ENCODE data around the gene AMOTL1. TPM values are rescaled to one million over a fixed set of nuclear protein-coding genes. Genes with fewer than 3 reads are reported as not detected.
A peak's percentile ranks its signal among the peaks of the same experiment; 100 is the strongest.

The AMOTL1 gene
- total and polyA plus RNA-seq, 7 donors: 0.69 to 161 (median 96.3) TPM

DNA sequence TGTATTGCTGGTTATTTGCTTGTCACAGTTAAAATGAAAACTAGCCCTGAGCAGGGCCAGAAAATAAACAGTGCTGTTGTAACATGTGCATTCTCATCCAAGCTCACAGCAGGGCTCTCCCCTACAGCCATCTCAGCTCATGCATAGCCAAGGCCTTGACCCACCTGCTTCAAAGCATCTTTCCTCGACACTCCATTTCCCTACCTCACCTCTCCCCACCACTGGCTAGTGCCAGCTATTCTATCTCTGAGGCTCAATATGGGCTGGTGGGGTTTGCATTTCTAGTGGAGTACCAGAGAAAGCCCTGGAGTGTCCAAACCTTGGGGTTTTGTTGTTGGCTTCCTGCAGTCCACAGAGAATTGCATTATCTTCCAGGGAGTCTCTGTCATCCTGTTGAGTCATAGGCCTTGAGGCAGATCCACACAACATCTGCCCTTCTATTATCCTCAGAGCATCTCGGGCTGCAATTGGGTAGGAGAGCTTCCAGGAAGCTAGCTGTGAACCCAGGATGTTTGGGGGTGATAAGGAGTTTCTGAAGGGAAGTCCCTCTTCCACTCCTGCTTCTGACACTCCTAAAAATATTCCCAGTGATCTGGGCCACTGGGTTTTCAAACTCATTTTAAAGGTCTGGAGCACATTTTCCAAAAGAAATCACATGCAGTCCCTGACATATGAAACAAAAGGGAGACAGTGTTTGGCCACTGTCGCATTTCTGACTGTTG is 36.1 kb upstream of the AMOTL1 start:
- TF ChIP-seq, protein P1, sequence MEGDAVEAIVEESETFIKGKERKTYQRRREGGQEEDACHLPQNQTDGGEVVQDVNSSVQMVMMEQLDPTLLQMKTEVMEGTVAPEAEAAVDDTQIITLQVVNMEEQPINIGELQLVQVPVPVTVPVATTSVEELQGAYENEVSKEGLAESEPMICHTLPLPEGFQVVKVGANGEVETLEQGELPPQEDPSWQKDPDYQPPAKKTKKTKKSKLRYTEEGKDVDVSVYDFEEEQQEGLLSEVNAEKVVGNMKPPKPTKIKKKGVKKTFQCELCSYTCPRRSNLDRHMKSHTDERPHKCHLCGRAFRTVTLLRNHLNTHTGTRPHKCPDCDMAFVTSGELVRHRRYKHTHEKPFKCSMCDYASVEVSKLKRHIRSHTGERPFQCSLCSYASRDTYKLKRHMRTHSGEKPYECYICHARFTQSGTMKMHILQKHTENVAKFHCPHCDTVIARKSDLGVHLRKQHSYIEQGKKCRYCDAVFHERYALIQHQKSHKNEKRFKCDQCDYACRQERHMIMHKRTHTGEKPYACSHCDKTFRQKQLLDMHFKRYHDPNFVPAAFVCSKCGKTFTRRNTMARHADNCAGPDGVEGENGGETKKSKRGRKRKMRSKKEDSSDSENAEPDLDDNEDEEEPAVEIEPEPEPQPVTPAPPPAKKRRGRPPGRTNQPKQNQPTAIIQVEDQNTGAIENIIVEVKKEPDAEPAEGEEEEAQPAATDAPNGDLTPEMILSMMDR (IDR thresholded peaks at IDR 0.05): no peak
- TF ChIP-seq POLR2A (IDR thresholded peaks at IDR 0.05) (no peak), POLR2AphosphoS5 (IDR thresholded peaks at IDR 0.05) (no peak), EP300 (IDR thresholded peaks at IDR 0.05) (no peak)
- peak; percentile 65 for DNase-seq
- H3K27me3 ChIP-seq: no peaks in the 10 kb centered on the region
- intact Hi-C loops (cut with DNase I): no loop called here
- no peak overlapping the region for H3K4me3 ChIP-seq
- H3K4me1 ChIP-seq: peaks cover 0 to 13% (median 10%) of the 10 kb centered on the region in 4 donors
- H3K36me3 ChIP-seq: no peaks in the 10 kb centered on the region
- H3K9me3 ChIP-seq: no peaks in the 10 kb centered on the region
- H3K27ac ChIP-seq: peak overlapping the region; percentile 24 to 69 (median 40)
- 75 to 78% methylated on average over 3 of the region's 3 CpGs for WGBS, 2 donors

GRCh38 chr11:94732617-94733281 is 35.4 kb upstream of the AMOTL1 start:
- Histone ChIP-seq H3K36me3 (no peaks in the 10 kb centered on the region), H3K9me3 (no peaks in the 10 kb centered on the region), H3K4me3 (no peak overlapping the region), H3K27me3 (no peaks in the 10 kb centered on the region), H3K27ac (peak overlapping the region; percentile 24 to 69 (median 40)), H3K4me1 (peaks cover 0 to 20% (median 14%) of the 10 kb centered on the region in 4 donors)
- intact Hi-C loops (cut with DNase I): no loop called here
- WGBS, 2 donors: 70 to 75% methylated on average over 7 of the region's 7 CpGs
- peak in 2 of 4 donors; percentile 21 to 37 for TF ChIP-seq POLR2AphosphoS5 (IDR thresholded peaks at IDR 0.05)
- no peak for TF ChIP-seq POLR2A (IDR thresholded peaks at IDR 0.05)
- peak; percentile 78 for DNase-seq

GRCh38 chr11:94734563-94735275 is 33.4 kb upstream of the AMOTL1 start:
- H3K4me3 ChIP-seq: no peak overlapping the region
- TF ChIP-seq POLR2AphosphoS5 (IDR thresholded peaks at IDR 0.05) (no peak), POLR2A (IDR thresholded peaks at IDR 0.05) (no peak), EP300 (IDR thresholded peaks at IDR 0.05) (no peak)
- TF ChIP-seq, protein P1 (IDR thresholded peaks at IDR 0.05): no peak
- intact Hi-C loops (cut with DNase I): no loop called here
- H3K27ac ChIP-seq: no peak overlapping the region
- no peaks in the 10 kb centered on the region for H3K27me3 ChIP-seq
- H3K36me3 ChIP-seq: no peaks in the 10 kb centered on the region
- whole genome bisulfite sequencing, 2 donors: 81 to 90% methylated on average over 4 of the region's 4 CpGs
- no peaks in the 10 kb centered on the region for H3K9me3 ChIP-seq
- no peak for DNase-seq
- peaks cover 0 to 29% (median 22%) of the 10 kb centered on the region in 4 donors for H3K4me1 ChIP-seq

- no peaks in the 10 kb centered on the region for H3K9me3 ChIP-seq
- no peak overlapping the region for H3K4me3 ChIP-seq
- WGBS, 2 donors: 71 to 73% methylated on average over 4 of the region's 4 CpGs
- TF ChIP-seq POLR2AphosphoS5 (IDR thresholded peaks at IDR 0.05) (no peak), POLR2A (IDR thresholded peaks at IDR 0.05) (no peak), EP300 (IDR thresholded peaks at IDR 0.05) (no peak)
- TF ChIP-seq, protein P1 (IDR thresholded peaks at IDR 0.05): no peak
- H3K27me3 ChIP-seq: no peaks in the 10 kb centered on the region
- no peaks in the 10 kb centered on the region for H3K36me3 ChIP-seq
- peak overlapping the region in 1 of 4 donors; percentile 46 for H3K27ac ChIP-seq
- intact Hi-C loops (cut with DNase I): no loop called here
- DNase-seq: no peak
- H3K4me1 ChIP-seq: peaks cover 0 to 39% (median 27%) of the 10 kb centered on the region in 4 donors
These were observed 32.2 kb upstream of the AMOTL1 start for GRCh38 chr11:94735907-94736306.

- no peaks in the 10 kb centered on the region for H3K36me3 ChIP-seq
- H3K4me3 ChIP-seq: no peak overlapping the region
- H3K27ac ChIP-seq: peak overlapping the region; percentile 19 to 80 (median 50)
- WGBS, 2 donors: 49 to 71% methylated on average over 2 of the region's 2 CpGs
- TF ChIP-seq POLR2A (IDR thresholded peaks at IDR 0.05) (no peak), POLR2AphosphoS5 (IDR thresholded peaks at IDR 0.05) (no peak), EP300 (IDR thresholded peaks at IDR 0.05) (no peak)
- TF ChIP-seq, protein P1 (IDR thresholded peaks at IDR 0.05): no peak
- DNase-seq: no peak
- H3K27me3 ChIP-seq: no peaks in the 10 kb centered on the region
- no peaks in the 10 kb centered on the region for H3K9me3 ChIP-seq
- intact Hi-C loops (cut with DNase I): no loop called here
- peaks cover 0 to 49% (median 34%) of the 10 kb centered on the region in 4 donors for H3K4me1 ChIP-seq
These were observed 31.0 kb upstream of the AMOTL1 start for GRCh38 chr11:94737171-94737611.

Measured in sigmoid colon (tissue), 7 donors.